Omental fat pad (tissue), 4 donors: ENCODE results near the gene ZNF493. TPM values are rescaled to one million over a fixed set of nuclear protein-coding genes. Genes with fewer than 3 reads are reported as not detected.

Experiments used
- total RNA-seq, 4 donors: library from RNA; depleted of rRNA; stranded (reverse); fragments of >200 nt; gene quantifications; one replicate each; pipeline ENCODE4 v1.1.0, GENCODE V29; 2016

Gene ZNF493
- total RNA-seq, 4 donors from 2014 or later, result 14.2 to 50.9 (median 20.5) TPM

Other genes starting within 250 kb of the ZNF493 start
- 10 to 100 TPM in 3 of 4 donors, 1 to 10 TPM in 1; 9.1 to 21.4 (median 12.1) TPM for gene ZNF708, start 67.7 kb upstream of the ZNF493 start, total RNA-seq
- gene ZNF738, start 38.1 kb upstream of the ZNF493 start, total RNA-seq, result 1 to 10 TPM; 3.3 to 7.3 (median 4.0) TPM
- gene ZNF429, start 108.5 kb downstream of the ZNF493 start, total RNA-seq, result 10 to 100 TPM in 2 of 4 donors, 1 to 10 TPM in 2; 5.6 to 21.0 (median 9.4) TPM